Measurements from ENCODE around the gene FLRT3. TPM values are rescaled to one million over a fixed set of nuclear protein-coding genes. Genes with fewer than 3 reads are reported as not detected.

FLRT3 gene
- total RNA-seq, 1 experiment from 2014 or later = 2.1 TPM

DNA sequence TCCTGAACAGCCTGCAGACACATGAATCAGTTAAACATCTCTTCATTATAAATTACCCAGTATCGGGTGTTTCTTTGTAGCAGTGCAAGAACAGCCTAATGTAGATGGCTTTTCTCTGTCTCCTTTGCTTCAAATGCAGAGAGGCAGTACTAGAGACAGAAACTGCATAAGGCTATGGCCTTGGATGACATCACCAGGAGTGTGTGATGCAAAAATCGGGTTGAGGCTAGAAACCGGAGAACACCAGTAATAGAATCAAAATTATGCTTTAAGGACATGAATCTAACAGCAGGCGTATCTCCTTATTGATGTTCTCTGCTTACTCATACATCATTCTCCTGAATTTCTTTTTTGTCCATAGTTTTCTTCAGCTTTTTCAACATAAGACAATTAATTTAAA is 49.3 kb upstream of the FLRT3 start:
- no peak overlapping the region for H2BK12ac ChIP-seq (ENCODE audit: insufficient read length, low read depth, low read length)
- Mint-ChIP-seq H3K27ac (no peak overlapping the region), H3K36me3 (ENCODE audit: insufficient read depth in 1 of 3, low read depth in 3 of 3) (peaks cover 0 to 3% (median 0%) of the 10 kb centered on the region in 3 experiments; a peak in 2 of 7 replicates), H3K27me3 (ENCODE audit: low read depth) (no peaks in the 10 kb centered on the region), H3K4me3 (no peak overlapping the region), H3K4me1 (peaks cover 3 to 4% of the 10 kb centered on the region in 2 experiments; a peak in 1 of 4 replicates), H3K9me3 (peaks cover 2 to 3% of the 10 kb centered on the region in 2 experiments; a peak in 3 of 5 replicates)
- no peak overlapping the region for H3T11ph ChIP-seq (ENCODE audit: low read length)
- no peaks in the 10 kb centered on the region for H3K79me1 ChIP-seq (ENCODE audit: insufficient read depth, low read depth, low read length, poor library complexity, severe bottlenecking)
- H3K56ac ChIP-seq (ENCODE audit: insufficient read length, low read depth, low read length) = no peak overlapping the region
- H2BK20ac ChIP-seq (ENCODE audit: low read depth, low read length, poor library complexity, severe bottlenecking) = no peak overlapping the region
- no CpG with 5 or more reads among the region's 4 CpGs for WGBS (ENCODE audit: extremely low coverage, insufficient read length, low lambda C conversion rate)
- no peak overlapping the region for H3K27ac ChIP-seq (ENCODE audit: insufficient read length, low read depth, low read length)
- no peak overlapping the region for H2BK120ac ChIP-seq (ENCODE audit: low read depth, low read length, poor library complexity, severe bottlenecking)
- no peak overlapping the region for H4K5ac ChIP-seq (ENCODE audit: insufficient read length, low read depth, low read length)
- no peak overlapping the region for H3K4ac ChIP-seq (ENCODE audit: low read depth, low read length)
- no peak overlapping the region for H2BK15ac ChIP-seq (ENCODE audit: low read depth, low read length)
- no peak overlapping the region for H3K4me2 ChIP-seq (ENCODE audit: insufficient read depth, insufficient read length, low read length)
- no peak overlapping the region for H2AK5ac ChIP-seq (ENCODE audit: insufficient read length, low read length)
- H3K18ac ChIP-seq (ENCODE audit: insufficient read length, low read depth, low read length) = no peak overlapping the region
- TF ChIP-seq CTCF (conservative IDR thresholded peaks at IDR 0.05) = no peak
- no peaks in the 10 kb centered on the region for H3K27me3 ChIP-seq (ENCODE audit: insufficient read depth, low read length)
- H2BK5ac ChIP-seq (ENCODE audit: insufficient read length, low read length) = no peak overlapping the region
- no peak overlapping the region for H4K8ac ChIP-seq (replicated peaks; ENCODE audit: insufficient read length, low read depth, low read length)
- no peak overlapping the region for H4K91ac ChIP-seq (ENCODE audit: insufficient read length, low read depth, low read length)
- H3K79me2 ChIP-seq (ENCODE audit: insufficient read depth, low read length) = no peaks in the 10 kb centered on the region
- H3K9me3 ChIP-seq (ENCODE audit: control insufficient read depth, low read depth, low read length) = no peaks in the 10 kb centered on the region
- H3K23me2 ChIP-seq (ENCODE audit: insufficient read length, low read depth, low read length, poor library complexity, severe bottlenecking) = no peaks in the 10 kb centered on the region
- no peaks in the 10 kb centered on the region for H3K4me1 ChIP-seq (ENCODE audit: insufficient read depth, low read length)
- no peak for DNase-seq
- no peak overlapping the region for H3K14ac ChIP-seq (ENCODE audit: insufficient read depth, low read length)
- H3K23ac ChIP-seq (ENCODE audit: insufficient read length, low read depth, low read length) = no peak overlapping the region
- no peaks in the 10 kb centered on the region for H4K20me1 ChIP-seq (ENCODE audit: control insufficient read depth, insufficient read depth, insufficient read length)
- H2AFZ ChIP-seq (ENCODE audit: low read length) = no peak overlapping the region
- H3K9ac ChIP-seq (ENCODE audit: extremely low read depth, insufficient read length, low read length) = no peak overlapping the region
